SK-N-SH (cell line): ENCODE measurements around the gene ANO10. TPM values are rescaled to one million over a fixed set of nuclear protein-coding genes. Genes with fewer than 3 reads are reported as not detected.

Experiments used
- CTCF ChIA-PET: fragments of 300-600, 350-600 bp; formaldehyde crosslinking; extraction: SDS; loops from one replicate; lab custom pipeline; 2021; lab: Yijun Ruan, JAX
- POLR2A ChIA-PET: fragments of 350-600 bp; sonication (Branson Sonifier 250); formaldehyde crosslinking; extraction: SDS; loops from one replicate; lab custom pipeline; 2020; ENCODE audit warnings: antibody characterized with exemption, inconsistent platforms; lab: Yijun Ruan, JAX
- DNase-seq: peaks from one replicate; pipeline ENCODE4 v3.0.0; 2012
- H2AFZ ChIP-seq: fragments of 200-600 bp; sonication (generic); 2 replicates; pipeline ENCODE4 v1.8.1; 2016; ENCODE audit warnings: antibody characterized with exemption, mild to moderate bottlenecking, low read depth
- H3F3A ChIP-seq: fragments of 200-600 bp; sonication (generic); replicated peaks from 2 replicates; pipeline ENCODE3; 2016; ENCODE audit warnings: antibody characterized with exemption, mild to moderate bottlenecking; ENCODE audit not compliant: insufficient read depth
- H3K27ac ChIP-seq, 2 experiments: fragments of 200-500 bp in 1 of 2; fragments of 200-600 bp in 1 of 2; sonication (Bioruptor generic) in 1 of 2; sonication (generic), shearing (Covaris generic) in 1 of 2; 2 replicates each; pipeline versions ENCODE4 v1.5.1 to v1.6.1; 2014 to 2016; ENCODE audit warnings: low read depth in 2 of 2, inconsistent platforms in 1 of 2, low read length in 1 of 2, mild to moderate bottlenecking in 1 of 2, mixed read lengths in 1 of 2
- H3K27me3 ChIP-seq: fragments of 200-600 bp; sonication (generic), shearing (Covaris generic); 2 replicates; pipeline ENCODE4 v1.6.1; 2016; ENCODE audit warnings: mixed run types; ENCODE audit not compliant: insufficient read depth
- H3K36me3 ChIP-seq, 2 experiments: fragments of 200-500 bp in 1 of 2; fragments of 200-600 bp in 1 of 2; sonication (Bioruptor generic) in 1 of 2; sonication (generic) in 1 of 2; replicated peaks in 1 of 2; 2 replicates each; pipeline versions ENCODE3 to v1.5.1; 2014 to 2016; ENCODE audit warnings: low read length in 1 of 2, mild to moderate bottlenecking in 1 of 2; ENCODE audit not compliant: insufficient read depth in 2 of 2, control insufficient read depth in 1 of 2
- H3K4me1 ChIP-seq, 2 experiments: fragments of 200-500 bp in 1 of 2; fragments of 200-600 bp in 1 of 2; sonication (Bioruptor generic) in 1 of 2; sonication (generic), shearing (Covaris generic) in 1 of 2; 2 replicates each; pipeline versions ENCODE4 v1.5.1 to v1.6.1; 2014 to 2016; ENCODE audit warnings: low read depth in 1 of 2, low read length in 1 of 2, mixed run types in 1 of 2; ENCODE audit not compliant: insufficient read depth in 2 of 2, control insufficient read depth in 1 of 2
- H3K4me2 ChIP-seq: fragments of 200-600 bp; sonication (generic), shearing (Covaris generic); 2 replicates; pipeline ENCODE4 v1.6.1; 2017; ENCODE audit warnings: mixed run types
- H3K4me3 ChIP-seq, 2 experiments: fragments of 200-500 bp in 1 of 2; fragments of 200-600 bp in 1 of 2; sonication (Bioruptor generic) in 1 of 2; sonication (generic), shearing (Covaris generic) in 1 of 2; 2 replicates each; pipeline versions ENCODE4 v1.5.1 to v1.8.1; 2014 to 2016; ENCODE audit warnings: low read depth in 2 of 2, inconsistent platforms in 1 of 2, low read length in 1 of 2, mild to moderate bottlenecking in 1 of 2, mixed read lengths in 1 of 2, moderate library complexity in 1 of 2
- H3K79me2 ChIP-seq: fragments of 200-600 bp; sonication (generic); 2 replicates; pipeline ENCODE4 v1.8.1; 2017; ENCODE audit warnings: mild to moderate bottlenecking; ENCODE audit not compliant: insufficient read depth
- H3K9ac ChIP-seq: fragments of 200-600 bp; sonication (generic); 2 replicates; pipeline ENCODE4 v1.6.1; 2017; ENCODE audit warnings: mixed run types
- H3K9me2 ChIP-seq: fragments of 200-600 bp; sonication (generic); 2 replicates; pipeline ENCODE4 v1.6.1; 2017; ENCODE audit warnings: mixed run types
- H3K9me3 ChIP-seq: fragments of 200-600 bp; sonication (generic); 2 replicates; pipeline ENCODE4 v1.6.1; 2017; ENCODE audit warnings: mixed run types, mild to moderate bottlenecking, moderate library complexity
- H4K20me1 ChIP-seq: fragments of 200-600 bp; sonication (generic); 2 replicates; pipeline ENCODE4 v1.6.1; 2017; ENCODE audit warnings: mild to moderate bottlenecking, mixed run types; ENCODE audit not compliant: insufficient read depth
- ELF1 ChIP-seq: IDR thresholded peaks from 2 replicates; pipeline ENCODE4 v1.4.0; 2012
- EP300 ChIP-seq, 2 experiments: IDR thresholded peaks; 2 replicates each; pipeline versions ENCODE4 v1.4.0 to v1.6.1; 2012; ENCODE audit warnings: borderline replicate concordance in 1 of 2, low read depth in 1 of 2, low read length in 1 of 2
- FOXM1 ChIP-seq: IDR thresholded peaks from 2 replicates; pipeline ENCODE4 v1.4.0; 2012; ENCODE audit warnings: low read depth, mild to moderate bottlenecking
- MEF2A ChIP-seq: IDR thresholded peaks from 2 replicates; pipeline ENCODE4 v1.4.0; 2012; ENCODE audit warnings: low read depth, borderline replicate concordance
- MXI1 ChIP-seq: IDR thresholded peaks from 2 replicates; pipeline ENCODE4 v1.6.1; 2012; ENCODE audit warnings: mild to moderate bottlenecking, low read depth, low read length, improper control_type of control experiment
- POLR2AphosphoS5 ChIP-seq: IDR thresholded peaks from 2 replicates; pipeline ENCODE4 v1.6.1; 2012; ENCODE audit warnings: low read depth, low read length
- RAD21 ChIP-seq: IDR thresholded peaks from 2 replicates; pipeline ENCODE4 v1.6.1; 2012; ENCODE audit warnings: mild to moderate bottlenecking, low read length
- REST ChIP-seq: IDR thresholded peaks from 2 replicates; pipeline ENCODE4 v1.6.1; 2012; ENCODE audit warnings: mild to moderate bottlenecking, low read depth, low read length, moderate library complexity
- RXRA ChIP-seq: IDR thresholded peaks from 2 replicates; pipeline ENCODE4 v1.4.0; 2012; ENCODE audit warnings: low read depth, mild to moderate bottlenecking, borderline replicate concordance
- SIN3A ChIP-seq: IDR thresholded peaks from 2 replicates; pipeline ENCODE4 v1.6.1; 2012; ENCODE audit warnings: low read depth, mild to moderate bottlenecking, low read length, moderate library complexity, borderline replicate concordance
- TAF1 ChIP-seq: IDR thresholded peaks from 2 replicates; pipeline ENCODE4 v1.6.1; 2012; ENCODE audit warnings: low read depth, mild to moderate bottlenecking, low read length, moderate library complexity, borderline replicate concordance
- WGBS: methylation state at CpG from one replicate; pipeline ENCODE4 v1.1.6; 2017; ENCODE audit warnings: low lambda C conversion rate; 5-methylcytosine and 5-hydroxymethylcytosine counted together
- polyA plus RNA-seq, 3 experiments: library from polyadenylated mRNA; depleted of rRNA; stranded (reverse); fragments of >200 nt; gene quantifications; 2 replicates each; pipeline ENCODE4 v1.2.3, GENCODE V29; 2012
- TF ChIP-seq, protein P1 (sequence below): IDR thresholded peaks from 2 replicates; pipeline ENCODE4 v1.4.0; 2012; ENCODE audit warnings: low read depth
- TF ChIP-seq, protein P2 (sequence below): IDR thresholded peaks from 2 replicates; pipeline ENCODE4; 2012
- TF ChIP-seq, protein P3 (sequence below): fragments of 150-350 bp; IDR thresholded peaks from 2 replicates; pipeline ENCODE4 v1.6.1; 2017; ENCODE audit warnings: antibody characterized with exemption, low read length, low read depth, borderline replicate concordance

ANO10 gene
- polyA plus RNA-seq, 1 of the 3 experiments (the other 2 are of a cell fraction): 16.8 TPM

GRCh38 chr3:43331381-43331780, 290.4 kb downstream of the ANO10 start (continued):
- TF ChIP-seq REST: no peak
- no peak for TF ChIP-seq FOXM1
- no peak for TF ChIP-seq RAD21
- TF ChIP-seq, all 33 proteins: peak for 0

GRCh38 chr3:43330981-43331380, 290.8 kb downstream of the ANO10 start:
- Histone ChIP-seq H3K27me3 (no peaks in the 10 kb centered on the region), H3K36me3 (peaks cover 6 to 27% of the 10 kb centered on the region in 2 experiments), H3K4me3 (no peak overlapping the region), H3K4me2 (no peak overlapping the region), H3K9ac (no peak overlapping the region), H3K27ac (no peak overlapping the region), H3K9me3 (peaks cover 9% of the 10 kb centered on the region; the same call in 1 of the 2 replicates), H2AFZ (no peak overlapping the region), H3K79me2 (peaks cover 24% of the 10 kb centered on the region), H3F3A (no peaks in the 10 kb centered on the region), H3K4me1 (no peaks in the 10 kb centered on the region; a peak in 2 of 4 replicates), H3K9me2 (no peaks in the 10 kb centered on the region), H4K20me1 (no peaks in the 10 kb centered on the region)
- TF ChIP-seq RXRA (no peak), ELF1 (no peak), EP300 (IDR thresholded peaks at IDR 0.05; ENCODE audit: borderline replicate concordance in 1 of 2, low read depth in 1 of 2, low read length in 1 of 2) (no peak), POLR2AphosphoS5 (no peak), TAF1 (no peak), MEF2A (no peak), SIN3A (no peak), MXI1 (no peak)
- TF ChIP-seq, protein P1, sequence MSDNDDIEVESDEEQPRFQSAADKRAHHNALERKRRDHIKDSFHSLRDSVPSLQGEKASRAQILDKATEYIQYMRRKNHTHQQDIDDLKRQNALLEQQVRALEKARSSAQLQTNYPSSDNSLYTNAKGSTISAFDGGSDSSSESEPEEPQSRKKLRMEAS: no peak
- TF ChIP-seq, protein P2, sequence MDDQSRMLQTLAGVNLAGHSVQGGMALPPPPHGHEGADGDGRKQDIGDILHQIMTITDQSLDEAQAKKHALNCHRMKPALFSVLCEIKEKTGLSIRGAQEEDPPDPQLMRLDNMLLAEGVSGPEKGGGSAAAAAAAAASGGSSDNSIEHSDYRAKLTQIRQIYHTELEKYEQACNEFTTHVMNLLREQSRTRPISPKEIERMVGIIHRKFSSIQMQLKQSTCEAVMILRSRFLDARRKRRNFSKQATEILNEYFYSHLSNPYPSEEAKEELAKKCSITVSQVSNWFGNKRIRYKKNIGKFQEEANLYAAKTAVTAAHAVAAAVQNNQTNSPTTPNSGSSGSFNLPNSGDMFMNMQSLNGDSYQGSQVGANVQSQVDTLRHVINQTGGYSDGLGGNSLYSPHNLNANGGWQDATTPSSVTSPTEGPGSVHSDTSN: no peak
- TF ChIP-seq, protein P3, sequence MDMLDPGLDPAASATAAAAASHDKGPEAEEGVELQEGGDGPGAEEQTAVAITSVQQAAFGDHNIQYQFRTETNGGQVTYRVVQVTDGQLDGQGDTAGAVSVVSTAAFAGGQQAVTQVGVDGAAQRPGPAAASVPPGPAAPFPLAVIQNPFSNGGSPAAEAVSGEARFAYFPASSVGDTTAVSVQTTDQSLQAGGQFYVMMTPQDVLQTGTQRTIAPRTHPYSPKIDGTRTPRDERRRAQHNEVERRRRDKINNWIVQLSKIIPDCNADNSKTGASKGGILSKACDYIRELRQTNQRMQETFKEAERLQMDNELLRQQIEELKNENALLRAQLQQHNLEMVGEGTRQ: no peak
- no peak for DNase-seq
- WGBS: 61% methylated on average over 1 of the region's 1 CpG
- CTCF ChIA-PET: no interaction called here
- POLR2A ChIA-PET: no interaction called here
